ENCODE results near the gene PFDN1.

DNA sequence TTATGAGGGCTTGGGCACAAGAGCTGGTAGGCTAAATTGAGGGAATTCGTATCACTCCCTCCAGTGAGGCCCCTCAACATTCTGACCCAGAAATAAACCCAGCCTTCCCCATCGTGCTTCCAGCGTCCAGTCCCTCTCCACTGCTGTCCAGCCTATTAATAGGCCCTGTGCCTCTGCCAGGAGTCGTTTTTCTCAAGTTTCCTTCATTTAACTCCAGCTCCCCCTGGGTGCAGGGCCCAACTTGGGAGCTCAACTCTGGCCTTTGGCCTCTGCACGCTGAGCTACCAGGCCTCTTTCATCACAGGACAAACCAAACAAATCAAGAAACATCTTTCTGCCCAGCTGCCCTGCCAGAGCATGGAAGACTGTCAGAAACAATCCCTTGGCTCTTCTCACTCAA is 33.5 kb upstream of the PFDN1 start:
- TF ChIP-seq, protein P1, sequence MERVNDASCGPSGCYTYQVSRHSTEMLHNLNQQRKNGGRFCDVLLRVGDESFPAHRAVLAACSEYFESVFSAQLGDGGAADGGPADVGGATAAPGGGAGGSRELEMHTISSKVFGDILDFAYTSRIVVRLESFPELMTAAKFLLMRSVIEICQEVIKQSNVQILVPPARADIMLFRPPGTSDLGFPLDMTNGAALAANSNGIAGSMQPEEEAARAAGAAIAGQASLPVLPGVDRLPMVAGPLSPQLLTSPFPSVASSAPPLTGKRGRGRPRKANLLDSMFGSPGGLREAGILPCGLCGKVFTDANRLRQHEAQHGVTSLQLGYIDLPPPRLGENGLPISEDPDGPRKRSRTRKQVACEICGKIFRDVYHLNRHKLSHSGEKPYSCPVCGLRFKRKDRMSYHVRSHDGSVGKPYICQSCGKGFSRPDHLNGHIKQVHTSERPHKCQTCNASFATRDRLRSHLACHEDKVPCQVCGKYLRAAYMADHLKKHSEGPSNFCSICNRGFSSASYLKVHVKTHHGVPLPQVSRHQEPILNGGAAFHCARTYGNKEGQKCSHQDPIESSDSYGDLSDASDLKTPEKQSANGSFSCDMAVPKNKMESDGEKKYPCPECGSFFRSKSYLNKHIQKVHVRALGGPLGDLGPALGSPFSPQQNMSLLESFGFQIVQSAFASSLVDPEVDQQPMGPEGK (CRISPR knock-in tag; IDR thresholded peaks at IDR 0.05; ENCODE audit: borderline replicate concordance) = no peak
- TF ChIP-seq RARB (CRISPR knock-in tag; IDR thresholded peaks at IDR 0.05) (no peak), SNAI2 (CRISPR knock-in tag; IDR thresholded peaks at IDR 0.05) (no peak), PPARA (CRISPR knock-in tag; IDR thresholded peaks at IDR 0.05; ENCODE audit: borderline replicate concordance) (no peak), ZFP3 (CRISPR knock-in tag; IDR thresholded peaks at IDR 0.05) (no peak), ISL1 (CRISPR knock-in tag; IDR thresholded peaks at IDR 0.05) (no peak), ZFP30 (CRISPR knock-in tag; IDR thresholded peaks at IDR 0.05) (no peak), GLIS3 (CRISPR knock-in tag; IDR thresholded peaks at IDR 0.05) (no peak), CSDC2 (CRISPR knock-in tag; IDR thresholded peaks at IDR 0.05) (no peak)
- TF ChIP-seq, protein P2, sequence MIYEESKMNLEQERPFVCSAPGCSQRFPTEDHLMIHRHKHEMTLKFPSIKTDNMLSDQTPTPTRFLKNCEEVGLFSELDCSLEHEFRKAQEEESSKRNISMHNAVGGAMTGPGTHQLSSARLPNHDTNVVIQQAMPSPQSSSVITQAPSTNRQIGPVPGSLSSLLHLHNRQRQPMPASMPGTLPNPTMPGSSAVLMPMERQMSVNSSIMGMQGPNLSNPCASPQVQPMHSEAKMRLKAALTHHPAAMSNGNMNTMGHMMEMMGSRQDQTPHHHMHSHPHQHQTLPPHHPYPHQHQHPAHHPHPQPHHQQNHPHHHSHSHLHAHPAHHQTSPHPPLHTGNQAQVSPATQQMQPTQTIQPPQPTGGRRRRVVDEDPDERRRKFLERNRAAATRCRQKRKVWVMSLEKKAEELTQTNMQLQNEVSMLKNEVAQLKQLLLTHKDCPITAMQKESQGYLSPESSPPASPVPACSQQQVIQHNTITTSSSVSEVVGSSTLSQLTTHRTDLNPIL (CRISPR knock-in tag; IDR thresholded peaks at IDR 0.05; ENCODE audit: low read depth) = no peak

Measured in SK-N-SH treated with all-trans-retinoic acid at 6 μM for 48 hours (cell line).